HuH-7 (cell line): ENCODE data around the gene MYO1D.

Experiments
- DNase-seq: peaks from one replicate; pipeline ENCODE4 v3.0.0; 2011; ENCODE audit warnings: low spot score

MYO1D gene

GRCh38 chr17:32503251-32504165 is 373.4 kb downstream of the MYO1D start:
- no peak for DNase-seq

- DNase-seq: no peak
Observed at GRCh38 chr17:32502710-32503109, 374.2 kb downstream of the MYO1D start.

GRCh38 chr17:32502013-32502412 is 374.9 kb downstream of the MYO1D start:
- DNase-seq: no peak

DNA sequence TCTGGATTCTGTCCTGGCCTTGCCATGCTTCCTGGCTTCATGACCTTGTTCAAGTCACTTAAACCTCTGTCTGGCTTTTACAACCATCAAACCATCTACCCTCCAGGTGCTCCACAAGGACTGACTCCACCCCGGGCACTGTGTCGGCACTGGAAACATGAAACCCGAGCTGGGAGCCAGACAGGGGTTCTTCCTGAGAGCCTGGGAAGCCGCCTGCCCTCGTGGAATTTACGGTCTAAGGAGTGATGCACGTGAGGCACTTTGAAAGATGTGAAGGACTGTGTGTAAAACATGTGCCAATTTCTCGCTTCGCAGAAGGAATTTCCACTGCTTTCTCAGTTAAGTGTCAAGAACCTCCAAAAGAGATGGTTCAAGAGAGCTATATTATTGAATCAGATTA is 378.5 kb downstream of the MYO1D start:
- no peak for DNase-seq

- peak; percentile 42 for DNase-seq
Observed at GRCh38 chr17:32497431-32498205, 379.3 kb downstream of the MYO1D start.

DNA sequence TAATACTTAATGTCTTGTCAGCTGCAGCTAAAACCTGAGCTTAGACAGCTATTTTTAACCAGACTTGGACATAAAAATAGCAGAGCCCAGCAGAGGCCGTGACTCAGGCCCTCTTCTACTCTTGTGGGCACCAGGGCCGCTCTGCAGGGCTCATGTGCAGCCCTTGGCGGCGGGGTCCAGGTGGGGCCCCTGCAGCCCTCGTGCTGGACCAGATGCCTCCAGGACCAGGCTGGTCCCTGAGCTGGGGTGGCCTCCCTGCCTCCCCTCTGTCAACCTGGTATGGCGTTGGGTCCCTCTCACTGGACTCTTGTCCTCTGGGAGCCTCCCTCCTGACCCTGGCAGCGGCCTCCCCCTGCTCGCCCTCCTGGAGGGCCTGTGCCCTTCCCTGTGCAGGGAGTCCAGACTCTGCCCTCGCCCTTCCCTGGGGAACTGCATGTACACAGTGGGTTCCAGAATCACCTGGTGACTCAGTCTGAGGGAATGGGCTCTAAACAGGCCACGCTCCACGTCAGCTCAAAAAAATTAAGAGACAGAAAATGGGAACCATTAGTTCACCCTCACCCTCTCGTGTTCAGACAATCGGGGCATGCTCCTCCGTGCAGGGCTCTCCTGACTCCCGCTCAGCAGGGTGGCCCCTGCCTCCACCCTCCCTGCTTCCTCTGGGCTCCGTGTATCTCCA is 380.4 kb downstream of the MYO1D start:
- no peak for DNase-seq

DNA sequence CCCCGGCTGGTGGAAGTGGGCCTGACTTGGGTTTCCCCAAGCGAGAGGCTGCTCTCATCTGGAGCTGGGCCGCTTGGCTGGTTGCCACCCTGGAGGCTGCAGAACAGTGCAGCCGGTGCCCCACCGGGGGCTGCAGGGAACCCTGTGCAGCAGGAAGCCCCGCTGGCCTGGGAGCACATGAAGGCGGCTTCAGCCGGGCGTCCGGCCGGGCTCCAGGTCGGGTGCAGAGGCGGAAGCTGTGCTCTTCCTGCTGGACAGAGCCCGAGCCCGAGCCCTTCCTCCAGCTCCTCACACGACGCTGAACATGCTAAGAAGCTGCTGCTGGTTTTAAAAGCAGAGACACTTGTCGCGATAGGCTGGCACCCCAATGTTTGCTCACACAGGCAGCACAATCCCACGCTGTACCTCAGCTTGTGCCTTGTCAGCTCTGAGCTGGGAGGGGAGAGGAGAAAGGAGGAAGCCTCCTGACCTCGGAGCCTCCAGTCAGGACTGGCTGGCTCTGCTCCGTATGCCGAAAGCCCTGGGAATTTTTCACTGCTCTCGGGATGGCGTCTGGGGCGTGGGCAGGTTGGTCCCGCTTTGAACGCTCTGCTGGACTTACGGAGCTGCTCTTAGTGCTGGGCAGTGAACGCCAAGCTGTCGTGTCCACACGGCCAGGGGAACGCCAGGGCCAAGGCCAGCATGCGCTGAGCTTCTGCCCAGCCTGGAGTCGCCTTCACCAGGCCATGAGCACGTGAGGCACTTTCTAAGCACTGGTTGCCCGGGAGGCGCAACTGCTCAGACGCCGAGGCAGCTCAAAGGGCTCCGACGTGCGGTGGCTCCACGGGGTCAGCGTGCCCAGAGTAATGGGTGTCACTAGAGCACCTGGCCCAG is 381.3 kb downstream of the MYO1D start:
- DNase-seq: no peak

GRCh38 chr17:32494621-32495358 is 382.1 kb downstream of the MYO1D start:
- DNase-seq: no peak

DNA sequence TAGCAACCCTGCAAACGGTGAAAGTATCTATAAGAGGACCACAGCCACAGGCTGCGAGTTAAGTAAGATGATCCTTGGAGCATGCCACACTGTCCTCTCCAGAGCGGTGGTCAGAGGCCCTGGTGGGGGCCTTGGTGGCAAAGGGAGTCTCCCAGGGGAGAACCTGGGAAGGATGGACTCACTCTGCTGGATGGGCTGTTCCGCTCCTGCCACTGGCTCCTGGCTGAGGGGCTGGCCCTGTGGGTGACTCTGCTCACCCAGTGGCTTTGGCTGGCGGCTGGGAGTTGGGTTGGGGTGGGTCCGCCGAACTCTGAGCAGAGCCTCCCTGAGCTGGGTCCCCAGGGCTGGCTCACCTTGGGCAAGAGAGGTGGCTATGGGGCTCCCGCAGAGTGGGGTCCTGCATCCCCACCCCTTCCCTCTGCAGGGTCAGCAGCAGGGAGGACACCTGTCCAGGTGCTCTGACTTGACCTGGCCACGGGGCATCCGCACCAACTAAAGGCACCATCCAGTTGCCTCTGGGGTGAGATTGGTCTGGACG is 382.9 kb downstream of the MYO1D start:
- DNase-seq: no peak

DNA sequence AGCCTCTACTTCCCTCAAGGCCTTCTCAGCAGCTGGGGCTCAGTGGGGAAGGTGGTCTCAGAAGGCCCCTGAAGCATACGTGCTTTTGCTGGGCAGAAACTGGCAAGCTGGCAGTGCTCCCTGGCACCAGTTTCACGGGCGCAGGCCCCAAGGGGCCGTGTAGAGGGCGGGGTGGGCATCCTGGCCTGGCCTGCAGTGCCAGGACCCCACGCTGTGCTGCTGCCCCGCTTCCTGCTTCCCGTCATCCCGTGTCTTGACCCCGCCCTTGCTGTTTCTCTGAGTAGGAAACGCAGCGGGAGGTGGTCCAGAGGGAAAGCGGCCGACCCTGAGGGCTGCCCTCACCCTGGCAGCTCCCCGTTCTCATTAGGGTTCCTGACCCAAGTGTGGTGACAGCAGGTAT is 383.4 kb downstream of the MYO1D start:
- DNase-seq: no peak

DNA sequence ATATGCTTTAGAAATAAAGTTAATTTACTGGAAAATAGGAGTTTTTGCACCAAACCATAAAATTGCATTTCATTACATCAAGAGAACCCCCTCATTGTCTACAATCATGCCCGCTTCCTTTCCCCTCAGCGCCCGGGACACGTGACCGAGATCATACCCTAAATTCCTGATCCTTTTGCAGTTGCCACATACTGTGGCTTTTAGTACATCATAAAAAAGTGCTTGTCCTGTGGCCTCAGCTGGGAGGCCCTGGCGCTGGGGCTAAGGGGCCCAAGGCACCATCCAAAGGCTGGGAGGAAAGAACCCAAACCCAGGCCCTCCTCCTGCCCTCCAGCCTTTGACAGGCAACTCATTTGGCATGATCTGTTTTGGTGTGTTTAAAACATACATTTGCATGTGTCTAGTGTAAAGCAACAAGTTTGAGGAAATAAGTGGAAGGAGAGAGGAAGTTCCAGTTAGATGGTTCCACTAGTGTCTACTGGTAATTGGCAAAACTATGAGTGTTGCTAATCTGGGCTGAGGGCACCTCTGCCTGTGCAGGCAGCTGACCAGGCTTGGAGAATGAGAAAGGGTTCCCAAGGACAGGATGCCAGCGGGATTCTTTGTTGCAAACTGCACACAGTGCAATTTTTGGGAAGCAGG is 384.2 kb downstream of the MYO1D start:
- no peak for DNase-seq

GRCh38 chr17:32492264-32492589 is 384.7 kb downstream of the MYO1D start:
- no peak for DNase-seq

DNA sequence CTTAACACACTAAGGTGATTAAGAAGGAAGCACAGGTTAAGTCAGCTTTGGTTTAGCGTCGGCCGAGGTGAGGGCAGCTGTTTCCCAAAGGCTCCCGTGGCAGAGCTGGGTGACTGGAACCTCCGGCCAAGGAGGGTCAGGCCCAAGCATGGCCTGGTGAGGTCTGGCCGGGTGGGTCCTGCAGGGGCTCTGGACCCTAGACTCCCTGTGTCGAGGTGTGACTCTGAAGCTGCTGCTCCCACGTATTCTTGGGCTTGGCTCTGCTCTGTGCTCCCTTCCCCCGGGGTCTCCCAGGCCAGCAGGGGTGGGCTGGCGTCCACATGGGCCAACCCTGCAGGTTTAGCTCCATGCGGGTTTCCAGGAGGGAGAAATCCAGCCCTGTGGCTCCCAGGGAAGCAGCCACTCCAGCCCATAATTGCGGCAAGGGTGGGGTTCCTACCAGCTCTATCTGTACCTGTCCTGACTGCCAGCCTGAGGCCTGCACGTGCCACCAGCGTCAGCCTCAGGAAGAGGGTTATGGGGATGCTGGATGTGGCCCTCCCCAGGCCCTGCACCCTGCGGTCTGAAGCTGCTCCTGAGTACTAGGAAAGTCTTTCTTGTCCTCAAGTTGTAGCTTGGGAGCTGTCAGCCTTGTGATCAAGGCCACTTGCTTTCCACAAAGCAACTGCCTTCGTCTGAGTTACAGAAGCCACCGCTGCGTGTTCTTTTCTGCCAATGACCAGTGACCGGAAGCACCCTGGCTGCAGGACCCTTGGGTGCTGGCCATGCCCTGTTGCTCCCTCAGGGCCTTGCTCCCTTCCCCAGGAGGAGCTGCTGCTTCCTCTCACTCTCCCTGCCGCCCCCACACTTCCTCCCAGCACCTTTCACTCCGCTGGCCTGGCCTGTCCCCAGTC is 385.3 kb downstream of the MYO1D start:
- DNase-seq: no peak

- DNase-seq: no peak
Observed at GRCh38 chr17:32490101-32490482, 386.8 kb downstream of the MYO1D start.

DNA sequence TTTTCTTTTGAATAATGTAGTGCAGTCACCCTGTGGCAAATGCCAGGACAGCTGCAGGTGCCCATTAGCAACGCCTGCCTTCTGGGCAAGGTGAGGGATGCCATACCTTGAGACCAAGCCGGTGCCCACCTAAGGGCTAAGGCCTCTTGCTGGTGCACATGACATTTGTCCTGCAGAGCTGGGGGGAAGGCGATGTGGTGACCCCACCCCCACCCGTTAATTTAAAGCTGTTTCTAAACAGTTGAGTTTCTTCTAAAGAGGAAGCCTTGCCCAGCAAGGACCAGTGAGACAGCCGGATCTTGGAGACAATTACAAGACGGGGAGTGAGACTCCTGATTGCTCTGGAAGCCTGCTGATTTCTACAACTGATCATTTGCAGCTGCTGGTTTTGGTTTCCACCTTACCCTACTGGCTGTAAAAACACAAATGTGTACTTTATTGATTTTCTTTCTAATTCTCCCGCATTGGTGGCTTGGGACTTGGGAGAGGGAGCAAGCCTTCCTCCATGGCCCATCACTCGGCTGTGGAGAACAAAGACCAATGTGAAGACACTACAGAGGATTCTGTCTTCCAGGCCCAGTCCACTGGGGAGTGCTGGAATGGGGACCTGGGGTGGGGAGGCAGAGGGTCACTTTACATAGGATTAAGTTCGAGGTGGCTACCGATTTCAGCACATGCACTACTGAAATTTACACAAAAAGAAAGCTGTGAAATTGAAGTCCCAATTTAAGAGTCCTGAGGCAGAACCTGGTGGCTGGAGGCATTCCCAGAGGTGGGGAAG is 387.4 kb downstream of the MYO1D start:
- no peak for DNase-seq

GRCh38 chr17:32488604-32489180 is 388.2 kb downstream of the MYO1D start:
- no peak for DNase-seq

DNA sequence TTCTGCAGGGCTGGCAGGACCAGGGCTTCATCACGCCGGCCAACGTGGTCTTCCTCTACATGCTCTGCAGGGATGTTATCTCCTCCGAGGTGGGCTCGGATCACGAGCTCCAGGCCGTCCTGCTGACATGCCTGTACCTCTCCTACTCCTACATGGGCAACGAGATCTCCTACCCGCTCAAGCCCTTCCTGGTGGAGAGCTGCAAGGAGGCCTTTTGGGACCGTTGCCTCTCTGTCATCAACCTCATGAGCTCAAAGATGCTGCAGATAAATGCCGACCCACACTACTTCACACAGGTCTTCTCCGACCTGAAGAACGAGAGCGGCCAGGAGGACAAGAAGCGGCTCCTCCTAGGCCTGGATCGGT is 388.8 kb downstream of the MYO1D start:
- no peak for DNase-seq

DNA sequence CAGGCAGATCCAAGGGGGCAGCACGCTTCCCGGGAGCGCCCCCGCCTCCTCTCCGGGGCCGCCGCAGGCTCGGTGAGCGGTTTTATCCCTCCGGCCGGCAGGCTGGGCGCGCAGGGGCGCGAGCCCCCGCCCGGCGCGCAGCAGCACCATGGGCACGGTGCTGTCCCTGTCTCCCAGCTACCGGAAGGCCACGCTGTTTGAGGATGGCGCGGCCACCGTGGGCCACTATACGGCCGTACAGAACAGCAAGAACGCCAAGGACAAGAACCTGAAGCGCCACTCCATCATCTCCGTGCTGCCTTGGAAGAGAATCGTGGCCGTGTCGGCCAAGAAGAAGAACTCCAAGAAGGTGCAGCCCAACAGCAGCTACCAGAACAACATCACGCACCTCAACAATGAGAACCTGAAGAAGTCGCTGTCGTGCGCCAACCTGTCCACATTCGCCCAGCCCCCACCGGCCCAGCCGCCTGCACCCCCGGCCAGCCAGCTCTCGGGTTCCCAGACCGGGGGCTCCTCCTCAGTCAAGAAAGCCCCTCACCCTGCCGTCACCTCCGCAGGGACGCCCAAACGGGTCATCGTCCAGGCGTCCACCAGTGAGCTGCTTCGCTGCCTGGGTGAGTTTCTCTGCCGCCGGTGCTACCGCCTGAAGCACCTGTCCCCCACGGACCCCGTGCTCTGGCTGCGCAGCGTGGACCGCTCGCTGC is 389.3 kb downstream of the MYO1D start:
- DNase-seq: peak; percentile 43
